Spleen (tissue), 11 donors: ENCODE results near the gene PNLDC1. TPM values are rescaled to one million over a fixed set of nuclear protein-coding genes. Genes with fewer than 3 reads are reported as not detected.
"Not testable (repeated sequence)": the region's sequence is repeated elsewhere in the genome, so short reads cannot be mapped to it uniquely, and the experiment has no call there.

Experiments
- DNase-seq: peaks from one replicate; pipeline ENCODE4 v3.0.0-alpha.2; 2020
- H3K27ac ChIP-seq, 8 donors: fragments of 200-600 bp; sonication (generic) in 7 of 8; 1 replicate in 4 of 8; 2 replicates in 4 of 8; pipeline versions ENCODE4 v1.5.0 to v1.8.0; 2016 to 2021; ENCODE audit warnings: inconsistent platforms in 4 of 8, mild to moderate bottlenecking in 4 of 8, moderate library complexity in 1 of 8
- H3K27me3 ChIP-seq, 7 donors: fragments of 200-600 bp; sonication (generic) in 6 of 7; replicated peaks in 1 of 7; 1 replicate in 4 of 7; 2 replicates in 3 of 7; pipeline versions ENCODE4 v1.5.0 to v1.8.0; 2016 to 2021; ENCODE audit warnings: inconsistent platforms in 3 of 7, mild to moderate bottlenecking in 1 of 7
- H3K36me3 ChIP-seq, 6 donors: fragments of 200-600 bp; sonication (generic) in 5 of 6; 1 replicate in 4 of 6; 2 replicates in 2 of 6; pipeline versions ENCODE4 v1.5.0 to v1.8.0; 2016 to 2021; ENCODE audit warnings: inconsistent platforms in 2 of 6
- H3K4me1 ChIP-seq, 6 donors: fragments of 200-600 bp; sonication (generic) in 5 of 6; 1 replicate in 3 of 6; 2 replicates in 3 of 6; pipeline versions ENCODE4 v1.5.0 to v1.8.0; 2016 to 2021; ENCODE audit warnings: inconsistent platforms in 3 of 6
- H3K4me3 ChIP-seq, 8 donors: fragments of 200-600 bp; sonication (generic) in 7 of 8; 1 replicate in 4 of 8; 2 replicates in 4 of 8; pipeline versions ENCODE4 v1.5.0 to v1.8.0; 2016 to 2021; ENCODE audit warnings: inconsistent platforms in 4 of 8, mild to moderate bottlenecking in 4 of 8, moderate library complexity in 2 of 8
- H3K9me3 ChIP-seq, 8 donors: fragments of 200-600 bp; sonication (generic) in 7 of 8; 1 replicate in 4 of 8; 2 replicates in 4 of 8; pipeline versions ENCODE4 v1.5.0 to v1.8.0; 2016 to 2021; ENCODE audit warnings: inconsistent platforms in 4 of 8
- CTCF ChIP-seq, 11 experiments: fragments of 200-600 bp in 7 of 11; fragments of 450-650 bp in 4 of 11; sonication (generic) in 4 of 11; IDR thresholded peaks in 8 of 11; conservative IDR thresholded peaks in 3 of 11; 1 replicate in 7 of 11; 2 replicates in 4 of 11; pipeline versions ENCODE4 v1.4.0 to v1.8.0; 2016 to 2021; ENCODE audit warnings: antibody characterized with exemption in 11 of 11, inconsistent platforms in 4 of 11, mild to moderate bottlenecking in 1 of 11
- POLR2A ChIP-seq, 3 donors: fragments of 450-650 bp; IDR thresholded peaks; one replicate each; pipeline ENCODE4 v1.5.1; 2017; ENCODE audit warnings: antibody characterized with exemption in 3 of 3, mild to moderate bottlenecking in 1 of 3
- POLR2AphosphoS5 ChIP-seq, 3 donors: sonication (generic); formaldehyde crosslinking; IDR thresholded peaks; one replicate each; pipeline ENCODE4 v1.5.1; 2017; ENCODE audit warnings: antibody characterized with exemption in 3 of 3
- whole genome bisulfite sequencing, 5 donors: extraction: QIAGEN DNeasy Blood & Tissue Kit in 3 of 5; methylation state at CpG; one replicate each; pipeline versions ENCODE4 v1.1.5 to v1.1.7; 2013 to 2018; 5-methylcytosine and 5-hydroxymethylcytosine counted together
- intact Hi-C: fragments of 100-400 bp; cut with DNase I; formaldehyde crosslinking; loops from one replicate; pipeline ENCODE4 v1.15.0; 2023; ENCODE audit warnings: low total_unique reads
- polyA plus RNA-seq, 3 donors: library from polyadenylated mRNA; stranded (reverse); fragments of 200-250 nt; gene quantifications; one replicate each; pipeline ENCODE4 v1.2.1, GENCODE V29; 2013
- total RNA-seq, 7 donors: library from RNA; depleted of rRNA in 3 of 7; stranded (reverse); fragments of >200 nt in 3 of 7; fragmentation: NEBNext Ultra II Directional in 4 of 7; extraction: Animal tissue kit (Norgen Biotek cat#: 25700) in 4 of 7; gene quantifications; one replicate each; pipeline versions ENCODE4 v1.1.0 to v1.2.1, GENCODE V29; 2016 to 2021
- donor health status: healthy with polysubstance abuse.
- donor health status: DM: no; HTN: no; CAD: no; lungs with moderate emphysema.
- donor health status: DM: no; HTN: no; CAD: no.
- donor health status: Bipolar disorder and iron deficiency.
- donor health status: healthy.
- donor health status: DM: no; HTN: no; CAD: no.
- donor health status: DM: yes; HTN: yes; CAD: no.

Gene PNLDC1
- total and polyA plus RNA-seq, 10 donors = 0.11 to 1.2 (median 0.32) TPM; not detected in 6

DNA sequence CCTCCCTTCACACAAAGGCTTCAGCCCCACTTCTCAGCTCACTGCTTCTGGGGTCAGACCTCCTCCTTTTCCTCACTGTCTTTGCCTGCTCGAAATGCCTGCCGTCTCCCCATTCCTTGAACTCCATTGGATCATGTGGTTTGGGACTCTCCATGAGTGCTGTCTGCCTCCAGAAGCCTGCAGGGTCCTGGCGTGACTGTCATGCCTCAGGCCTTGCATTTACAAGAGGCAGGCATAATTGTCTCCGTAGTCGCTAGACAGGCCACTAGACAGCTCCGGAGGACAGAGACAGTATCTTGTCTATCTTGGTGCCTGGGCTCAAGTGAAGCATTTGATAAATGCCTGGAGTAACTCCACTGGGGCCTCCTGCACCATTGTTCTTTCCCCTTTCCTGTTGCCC is 15.3 kb downstream of the PNLDC1 start:
- H3K4me3 ChIP-seq = no peak overlapping the region
- no peaks in the 10 kb centered on the region for H3K9me3 ChIP-seq
- peaks cover 0 to 3% (median 0%) of the 10 kb centered on the region in 7 donors for H3K27me3 ChIP-seq
- H3K27ac ChIP-seq = no peak overlapping the region
- TF ChIP-seq POLR2A (IDR thresholded peaks at IDR 0.05) (no peak), CTCF (IDR thresholded peaks at IDR 0.05 in 8 of 11, conservative IDR thresholded peaks at IDR 0.05 in 3 of 11) (no peak), POLR2AphosphoS5 (IDR thresholded peaks at IDR 0.05) (no peak)
- intact Hi-C loops = no loop called here
- no peaks in the 10 kb centered on the region for H3K36me3 ChIP-seq
- DNase-seq = no peak
- peaks cover 0 to 11% (median 8%) of the 10 kb centered on the region in 6 donors for H3K4me1 ChIP-seq
- 84 to 91% (median 86%) methylated on average over 6 of the region's 6 CpGs for WGBS, 5 donors

DNA sequence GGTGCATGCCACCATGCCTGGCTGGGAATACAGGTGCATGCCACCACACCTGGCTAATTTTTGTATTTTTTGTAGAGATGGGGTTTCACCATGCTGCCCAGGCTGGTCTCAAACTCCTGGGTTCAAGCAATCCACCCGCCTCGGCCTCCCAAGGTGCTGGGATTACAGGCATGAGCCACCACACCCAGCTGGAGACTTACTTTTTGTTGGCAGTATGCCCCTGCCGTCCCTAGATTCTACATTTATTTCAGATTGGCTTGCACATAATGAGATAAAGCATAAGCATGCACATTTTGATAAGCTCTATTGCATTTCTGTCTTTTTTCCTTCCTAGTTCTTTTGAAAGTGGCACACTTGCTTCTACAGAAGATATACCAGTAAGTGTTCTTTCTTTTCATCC is 16.7 kb downstream of the PNLDC1 start:
- H3K9me3 ChIP-seq, H3K4me3 ChIP-seq, H3K27ac ChIP-seq, H3K36me3 ChIP-seq, DNase-seq, H3K27me3 ChIP-seq, intact Hi-C loops: not testable (repeated sequence)
- 81 to 96% (median 89%) methylated on average over 3 of the region's 3 CpGs for WGBS, 5 donors
- peaks cover 0 to 22% (median 14%) of the 10 kb centered on the region in 6 donors for H3K4me1 ChIP-seq

DNA sequence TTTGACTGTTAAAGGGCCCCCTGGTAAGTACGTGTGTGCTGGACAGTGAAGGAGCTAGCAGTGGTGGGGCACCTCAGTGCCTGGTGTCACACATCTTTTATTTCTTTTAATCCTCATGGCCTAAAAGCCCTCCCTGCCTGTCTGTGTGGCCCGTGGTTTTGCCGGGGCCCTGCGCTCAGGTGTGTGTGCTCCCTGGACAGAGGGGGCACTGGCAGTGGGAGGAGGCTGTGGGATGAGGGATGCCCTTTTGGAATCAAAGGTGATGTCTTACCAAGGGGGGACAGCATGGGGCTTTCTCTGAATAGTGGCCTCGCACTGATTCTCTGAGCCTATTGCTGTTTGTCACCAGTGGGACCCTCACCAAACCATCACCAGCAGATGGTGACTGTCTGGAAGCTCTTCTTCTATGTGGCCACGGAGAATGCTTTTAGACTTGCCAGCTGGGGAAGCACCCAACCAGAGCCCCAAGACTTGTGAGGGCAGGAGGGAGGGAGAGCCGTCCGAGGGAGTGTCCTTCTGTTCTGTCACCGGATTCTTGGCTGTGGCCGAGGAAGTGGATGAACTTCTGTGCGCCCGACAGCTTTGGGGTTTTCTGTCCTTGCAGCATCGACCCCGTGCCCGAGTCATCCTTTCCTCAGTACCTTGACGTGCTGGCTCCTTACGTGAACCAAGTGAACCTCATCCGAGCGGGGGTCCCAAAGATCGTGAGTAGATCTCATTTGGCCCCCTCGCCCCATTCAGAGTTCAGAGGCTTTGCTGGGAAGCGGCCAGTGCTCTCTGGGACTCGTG is 18.1 kb downstream of the PNLDC1 start:
- no peak overlapping the region for H3K4me3 ChIP-seq
- H3K27ac ChIP-seq = no peak overlapping the region
- peaks cover 0 to 22% (median 14%) of the 10 kb centered on the region in 6 donors for H3K4me1 ChIP-seq
- WGBS, 5 donors = 80 to 84% (median 83%) methylated on average over 23 of the region's 23 CpGs
- H3K9me3 ChIP-seq = no peaks in the 10 kb centered on the region
- no peak for DNase-seq
- H3K27me3 ChIP-seq = peaks cover 0 to 7% (median 0%) of the 10 kb centered on the region in 7 donors
- intact Hi-C loops = no loop called here
- TF ChIP-seq POLR2A (IDR thresholded peaks at IDR 0.05) (no peak), CTCF (IDR thresholded peaks at IDR 0.05 in 8 of 11, conservative IDR thresholded peaks at IDR 0.05 in 3 of 11) (no peak), POLR2AphosphoS5 (IDR thresholded peaks at IDR 0.05) (no peak)
- no peaks in the 10 kb centered on the region for H3K36me3 ChIP-seq

DNA sequence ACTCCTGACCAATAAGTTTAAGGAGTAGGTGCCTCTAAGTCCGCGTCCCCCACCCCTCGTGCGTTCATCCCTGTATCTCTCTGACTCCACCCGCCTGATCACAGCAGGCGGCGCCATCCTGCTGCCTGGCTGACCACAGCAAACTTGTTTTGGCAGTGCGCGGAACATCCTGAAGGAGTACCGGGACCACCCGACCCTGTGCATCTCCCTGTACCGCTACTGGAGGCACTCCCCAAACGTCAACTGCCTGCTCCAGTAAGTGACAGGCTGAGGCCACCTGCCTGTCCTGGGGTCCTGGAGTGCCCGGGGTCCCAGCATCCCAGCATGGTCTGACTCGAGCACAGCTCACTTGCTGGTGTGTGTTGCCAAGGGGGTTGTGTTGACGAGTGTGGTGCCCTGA is 19.0 kb downstream of the PNLDC1 start:
- DNase-seq = no peak
- intact Hi-C loops = no loop called here
- Histone ChIP-seq H3K27ac (no peak overlapping the region), H3K36me3 (no peaks in the 10 kb centered on the region), H3K9me3 (no peaks in the 10 kb centered on the region), H3K4me3 (no peak overlapping the region), H3K4me1 (peaks cover 0 to 22% (median 14%) of the 10 kb centered on the region in 6 donors), H3K27me3 (peaks cover 0 to 7% (median 0%) of the 10 kb centered on the region in 7 donors)
- TF ChIP-seq CTCF (IDR thresholded peaks at IDR 0.05 in 8 of 11, conservative IDR thresholded peaks at IDR 0.05 in 3 of 11) = no peak
- TF ChIP-seq POLR2A (IDR thresholded peaks at IDR 0.05) = no peak
- TF ChIP-seq POLR2AphosphoS5 (IDR thresholded peaks at IDR 0.05) = no peak
- 85 to 93% (median 90%) methylated on average over 14 to 16 of the region's 16 CpGs for WGBS, 5 donors
